Activated CD4-positive, alpha-beta T cell treated with anti-CD3 and anti-CD28 coated beads for 36 hours (primary cell): Measurements from ENCODE around the gene DLX6. TPM values are rescaled to one million over a fixed set of nuclear protein-coding genes. Genes with fewer than 3 reads are reported as not detected.

Source experiments
- ATAC-seq: fragments of 200-7000 bp; cut with Tn5 transposase; one replicate; pipeline ENCODE4 v1.10.0; 2021; ENCODE audit warnings: mild to moderate bottlenecking, moderate library complexity
- CTCF ChIA-PET: fragments of 350-600 bp; sonication (Branson Sonifier 250); formaldehyde crosslinking; loops from one replicate; lab custom pipeline; 2021; ENCODE audit warnings: antibody characterized with exemption; lab: Charles Lee
- POLR2A ChIA-PET: fragments of 350-600 bp; sonication (Branson Sonifier 250); formaldehyde crosslinking; loops from one replicate; lab custom pipeline; 2021; ENCODE audit warnings: antibody characterized with exemption, inconsistent platforms; lab: Charles Lee
- DNase-seq: peaks from one replicate; pipeline ENCODE4 v3.0.0-alpha.2; 2020
- H3K27ac Mint-ChIP-seq: one replicate; pipeline ENCODE4 v1.8.0; 2021; ENCODE audit warnings: mixed read lengths
- H3K27me3 Mint-ChIP-seq: one replicate; pipeline ENCODE4 v1.8.0; 2021; ENCODE audit warnings: mixed read lengths
- H3K36me3 Mint-ChIP-seq: one replicate; pipeline ENCODE4 v1.8.0; 2021; ENCODE audit warnings: low read depth, mixed read lengths
- H3K4me1 Mint-ChIP-seq: one replicate; pipeline ENCODE4 v1.8.0; 2021; ENCODE audit warnings: mixed read lengths
- H3K4me3 Mint-ChIP-seq: one replicate; pipeline ENCODE4 v1.8.0; 2021; ENCODE audit warnings: mild to moderate bottlenecking, moderate library complexity, mixed read lengths
- H3K9me3 Mint-ChIP-seq: one replicate; pipeline ENCODE4 v1.8.0; 2021; ENCODE audit warnings: low read depth, mixed read lengths
- intact Hi-C, 2 experiments: fragments of 100-400 bp; cut with DNase I in 1 of 2; cut with micrococcal nuclease in 1 of 2; formaldehyde crosslinking; loops; one replicate each; pipeline versions ENCODE4 v1.14.2 to v1.15.1; 2022 to 2024; cut with DNase I, micrococcal nuclease
- total RNA-seq, 2 experiments: library from RNA; stranded (reverse); gene quantifications; one replicate each; pipeline ENCODE4 v1.2.3, GENCODE V29; 2021

The DLX6 gene
- total RNA-seq, 2 experiments from 2014 or later, result not detected

DNA sequence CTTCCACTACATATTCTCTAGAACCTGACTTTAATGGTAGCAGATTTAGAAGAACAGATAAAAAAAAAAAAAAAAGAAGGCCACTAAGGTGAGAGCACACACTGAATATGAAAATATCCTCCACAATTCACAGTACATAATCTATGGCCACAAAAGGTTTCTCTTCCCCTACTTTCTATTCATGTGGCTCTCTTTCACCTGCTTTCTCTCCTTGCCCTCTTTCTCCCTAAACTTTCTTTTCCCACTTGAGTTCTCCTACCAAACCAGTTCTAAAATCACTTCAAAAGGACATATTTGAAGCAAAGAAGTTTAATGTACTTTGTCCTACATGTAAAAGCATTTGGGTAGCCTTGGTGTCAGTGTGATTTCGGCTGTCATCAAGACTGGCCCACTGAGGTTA is 18.5 kb upstream of the DLX6 start:
- H3K27me3 Mint-ChIP-seq, result peaks cover 52% of the 10 kb centered on the region
- DNase-seq (no peak), ATAC-seq (no peak)
- no peaks in the 10 kb centered on the region for H3K9me3 Mint-ChIP-seq
- ChIA-PET POLR2A (no interaction called here), CTCF (interaction anchor here (0.8 kb wide), 1 partner anchor 41 kb away, joined by 4 read pairs; no protein-coding TSS in a partner anchor)
- no peak overlapping the region for H3K4me3 Mint-ChIP-seq
- H3K36me3 Mint-ChIP-seq, result no peaks in the 10 kb centered on the region
- H3K4me1 Mint-ChIP-seq, result no peaks in the 10 kb centered on the region
- intact Hi-C loops, result no loop called here
- no peak overlapping the region for H3K27ac Mint-ChIP-seq

DNA sequence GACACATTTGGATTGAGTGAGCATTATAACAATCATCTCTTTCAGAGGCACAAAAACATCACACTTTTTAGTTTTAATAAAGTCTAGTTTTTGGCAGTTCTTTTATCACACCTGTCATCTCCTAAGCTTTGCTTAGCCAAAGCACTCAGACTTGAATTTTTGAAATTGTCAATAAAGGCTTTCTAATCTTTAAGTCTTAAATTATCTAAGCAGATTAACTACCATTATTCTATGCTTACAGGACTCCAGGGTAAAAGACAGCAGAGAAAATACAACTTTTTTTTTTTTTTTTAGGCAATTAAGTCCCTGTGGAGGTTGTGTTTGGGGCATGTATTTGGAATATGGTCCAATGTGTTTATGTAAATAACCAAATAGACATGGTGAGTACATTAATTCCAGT is 17.6 kb upstream of the DLX6 start:
- ATAC-seq (no peak), DNase-seq (no peak)
- CTCF ChIA-PET, result no interaction called here
- POLR2A ChIA-PET, result no interaction called here
- H3K9me3 Mint-ChIP-seq, result peaks cover under 1% of the 10 kb centered on the region
- H3K27ac Mint-ChIP-seq, result no peak overlapping the region
- H3K36me3 Mint-ChIP-seq, result no peaks in the 10 kb centered on the region
- intact Hi-C loops, result no loop called here
- H3K4me1 Mint-ChIP-seq, result no peaks in the 10 kb centered on the region
- H3K27me3 Mint-ChIP-seq, result peaks cover 56% of the 10 kb centered on the region
- H3K4me3 Mint-ChIP-seq, result no peak overlapping the region

DNA sequence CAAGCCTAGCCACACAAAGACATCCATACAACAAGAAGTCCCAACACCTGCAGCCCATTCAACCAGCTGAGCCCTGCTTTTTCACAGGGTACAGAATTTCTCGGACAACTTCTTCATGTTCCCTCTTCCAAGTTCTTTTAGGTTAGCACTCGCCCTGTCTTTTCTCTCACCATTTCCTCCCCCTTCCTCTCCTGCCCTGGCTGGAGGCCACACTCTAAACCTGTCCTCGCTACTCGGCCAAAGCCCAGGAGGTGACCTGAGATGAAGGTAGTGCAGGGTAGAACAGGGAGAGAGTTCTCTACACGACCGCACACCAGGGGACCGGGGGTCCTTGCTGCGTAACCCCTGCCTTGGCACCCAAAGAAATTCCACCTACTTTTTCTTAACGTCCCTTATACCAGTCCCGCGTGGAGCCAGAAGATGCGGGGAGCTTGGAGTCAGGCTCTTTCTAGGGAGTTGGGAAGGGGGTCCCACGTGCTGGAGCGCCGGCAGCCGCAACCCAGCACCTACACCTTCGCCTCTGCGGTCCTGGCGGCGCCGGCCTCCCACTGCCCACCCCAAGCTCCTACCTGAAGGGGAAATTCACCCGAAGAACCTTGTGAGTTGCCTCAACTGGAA is 16.0 kb upstream of the DLX6 start:
- POLR2A ChIA-PET, result no interaction called here

DNA sequence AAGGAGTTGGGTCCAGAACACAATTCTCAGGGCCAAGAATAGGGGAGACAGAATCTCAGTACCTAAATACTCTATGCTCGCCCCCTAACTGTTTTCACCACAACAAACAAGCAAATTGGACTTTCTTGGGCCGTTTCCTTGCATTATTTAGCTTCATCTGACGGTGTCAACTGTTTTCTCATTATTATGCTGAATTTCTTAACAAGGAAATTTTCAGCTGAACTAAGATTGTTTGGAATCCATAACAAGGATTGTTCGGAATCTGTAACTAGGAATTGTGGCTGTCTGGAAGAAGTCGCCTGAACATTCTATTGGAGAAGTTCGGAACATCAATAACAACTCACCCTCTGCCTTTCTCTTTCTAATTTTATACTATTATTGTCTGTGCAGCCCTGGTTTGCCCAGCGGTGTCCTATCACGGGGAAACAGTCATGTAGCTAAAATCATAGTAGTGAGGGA is 15.5 kb upstream of the DLX6 start:
- peaks cover 4% of the 10 kb centered on the region for H3K9me3 Mint-ChIP-seq
- ChIA-PET POLR2A (no interaction called here), CTCF (interaction anchor here (0.5 to 1.8 kb wide), 4 partner anchors 20 to 127 kb away, joined by 3 to 6 read pairs (median 3); partner anchors contain the start of gene SDHAF3)
- intact Hi-C loops, result loop anchor here (5.0 kb wide), 1 partner anchor 37 kb away; no protein-coding TSS in a partner anchor
- H3K36me3 Mint-ChIP-seq, result no peaks in the 10 kb centered on the region
- DNase-seq, result no peak
- H3K4me1 Mint-ChIP-seq, result peaks cover 2% of the 10 kb centered on the region
- ATAC-seq, result no peak
- H3K4me3 Mint-ChIP-seq, result no peak overlapping the region
- H3K27ac Mint-ChIP-seq, result no peak overlapping the region
- peaks cover 61% of the 10 kb centered on the region for H3K27me3 Mint-ChIP-seq

More for the DNA sequence above, 16.0 kb upstream of the DLX6 start:
- peaks cover 4% of the 10 kb centered on the region for H3K9me3 Mint-ChIP-seq
- intact Hi-C loops, result no loop called here
- CTCF ChIA-PET, result interaction anchor here (0.5 to 1.8 kb wide), 5 partner anchors 21 to 128 kb away, joined by 3 to 6 read pairs (median 3); partner anchors contain the start of gene SDHAF3
- ATAC-seq, result no peak
- H3K4me3 Mint-ChIP-seq, result no peak overlapping the region
- no peaks in the 10 kb centered on the region for H3K36me3 Mint-ChIP-seq
- peaks cover 2% of the 10 kb centered on the region for H3K4me1 Mint-ChIP-seq
- H3K27me3 Mint-ChIP-seq, result peaks cover 60% of the 10 kb centered on the region
- no peak for DNase-seq
- H3K27ac Mint-ChIP-seq, result no peak overlapping the region

DNA sequence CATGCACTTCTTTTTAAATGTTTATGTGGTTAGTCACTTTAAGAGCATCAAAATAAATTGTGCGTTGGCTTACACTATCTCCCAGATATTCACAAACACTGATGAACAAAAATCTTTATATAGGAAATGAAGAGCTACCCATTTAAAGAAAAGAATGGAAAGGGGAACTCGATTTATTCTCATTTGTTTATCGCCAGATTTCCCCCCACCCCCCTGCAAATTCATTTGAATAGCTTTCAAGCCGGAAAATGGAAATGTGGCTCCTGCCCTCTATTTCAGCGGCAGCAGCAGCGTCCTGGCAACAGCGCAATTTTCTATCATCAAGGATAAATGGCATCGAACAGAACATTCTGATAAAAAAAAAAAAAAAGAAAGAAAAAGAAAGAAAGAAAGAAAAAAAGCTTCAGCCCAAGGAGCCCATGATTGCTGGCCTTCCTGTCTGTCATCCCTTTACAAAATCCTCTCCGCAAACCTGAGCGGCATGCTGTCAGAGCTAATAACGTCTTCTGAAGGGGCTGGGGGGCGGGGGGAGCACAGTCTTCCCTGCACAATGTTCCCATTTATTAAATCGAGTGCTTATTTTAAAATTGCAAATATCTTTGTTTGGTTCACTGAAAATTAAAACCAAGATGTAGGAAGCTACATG is 13.7 kb upstream of the DLX6 start:
- POLR2A ChIA-PET, result no interaction called here
- DNase-seq (no peak), ATAC-seq (no peak)
- intact Hi-C loops, result loop anchor here (5.0 kb wide), 1 partner anchor 36 kb away; no protein-coding TSS in a partner anchor
- CTCF ChIA-PET, result no interaction called here
- Mint-ChIP-seq H3K27me3 (peaks cover 70% of the 10 kb centered on the region), H3K27ac (no peak overlapping the region), H3K36me3 (no peaks in the 10 kb centered on the region), H3K9me3 (peaks cover 4% of the 10 kb centered on the region), H3K4me1 (peaks cover 3% of the 10 kb centered on the region), H3K4me3 (no peak overlapping the region)

DNA sequence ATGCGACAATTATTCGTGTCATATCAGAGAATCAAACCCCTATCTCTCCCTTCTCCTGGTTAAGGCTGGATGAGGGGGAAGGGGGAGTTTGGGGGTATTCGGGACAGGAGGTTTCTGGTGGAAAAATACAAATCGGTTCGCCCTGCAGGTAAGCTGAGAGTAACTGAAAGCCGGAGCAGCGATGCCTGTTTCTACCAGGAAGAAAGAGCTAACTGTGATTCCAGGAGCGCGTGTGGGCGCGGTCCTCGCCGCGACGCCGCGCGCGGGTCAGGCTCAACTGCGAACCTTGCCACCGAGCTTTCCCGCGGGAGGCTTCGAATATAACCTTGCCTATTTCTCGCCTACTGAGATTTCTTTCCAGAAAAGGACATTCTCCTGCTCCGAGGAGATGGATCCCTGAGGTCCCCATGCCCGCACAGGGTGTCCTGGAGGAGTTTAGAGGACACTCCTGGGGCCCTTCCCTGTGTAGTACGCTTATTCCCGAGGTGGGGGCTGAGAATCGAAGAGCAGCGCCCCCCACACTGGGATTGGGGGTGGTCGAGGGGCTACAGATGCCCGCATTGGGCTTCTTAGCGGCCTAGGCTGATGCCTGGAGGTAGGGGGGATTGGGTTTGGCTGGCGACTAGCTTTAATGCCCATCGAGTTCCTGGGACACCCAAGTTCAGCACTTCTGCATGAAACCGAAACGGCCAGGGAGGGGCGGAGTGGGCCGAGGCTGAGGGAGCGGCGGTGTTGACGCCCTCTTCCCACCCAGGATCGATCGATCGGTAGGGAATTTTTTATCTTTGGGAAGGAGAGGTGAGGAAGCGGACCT is 13.0 kb upstream of the DLX6 start:
- no peak overlapping the region for H3K27ac Mint-ChIP-seq
- intact Hi-C loops, result loop anchor here (5.0 kb wide), 1 partner anchor 35 kb away; no protein-coding TSS in a partner anchor
- CTCF ChIA-PET, result no interaction called here
- no peaks in the 10 kb centered on the region for H3K36me3 Mint-ChIP-seq
- ATAC-seq (no peak), DNase-seq (no peak)
- peaks cover 5% of the 10 kb centered on the region for H3K4me1 Mint-ChIP-seq
- peaks cover 72% of the 10 kb centered on the region for H3K27me3 Mint-ChIP-seq
- POLR2A ChIA-PET, result no interaction called here
- no peak overlapping the region for H3K4me3 Mint-ChIP-seq
- peaks cover 4% of the 10 kb centered on the region for H3K9me3 Mint-ChIP-seq

DNA sequence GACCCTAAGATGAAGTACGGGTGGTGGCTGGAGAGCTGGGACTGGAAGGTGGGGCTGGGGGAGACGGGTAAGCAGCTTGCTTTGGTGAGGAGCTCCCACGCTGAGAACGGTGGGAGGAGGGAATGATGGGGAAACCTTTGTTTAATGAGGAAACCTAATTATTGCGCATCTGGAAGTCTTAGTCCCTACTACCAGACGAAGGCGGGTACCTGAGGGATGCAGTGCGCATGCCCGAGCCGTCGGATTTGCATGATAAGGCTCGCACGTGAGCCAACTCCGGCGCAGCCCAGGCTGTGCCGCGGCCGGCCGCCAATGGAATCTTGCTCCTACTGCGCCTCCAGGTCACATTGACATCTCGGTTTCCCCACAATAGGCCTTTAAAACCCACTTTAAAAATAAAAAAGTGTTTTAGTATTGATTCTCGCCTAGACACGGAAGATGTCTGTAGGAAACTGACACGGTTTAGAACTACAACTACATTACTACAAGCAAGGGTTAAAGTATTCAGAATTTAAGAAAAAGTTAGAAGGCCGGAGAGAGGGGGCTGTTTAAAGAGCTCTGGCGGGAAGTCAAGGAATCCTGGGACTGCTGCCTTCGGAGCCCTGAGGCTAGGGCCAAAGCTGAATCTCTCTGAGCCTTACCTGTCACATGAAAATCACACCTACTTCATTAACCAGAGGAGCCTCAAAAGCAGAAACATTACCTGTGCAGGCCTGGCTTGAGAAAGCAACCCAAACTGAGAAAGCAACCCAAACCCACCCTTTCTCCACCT is 12.1 kb upstream of the DLX6 start:
- POLR2A ChIA-PET, result no interaction called here
- DNase-seq (no peak), ATAC-seq (no peak)
- Mint-ChIP-seq H3K27me3 (peaks cover 77% of the 10 kb centered on the region), H3K9me3 (peaks cover 4% of the 10 kb centered on the region), H3K36me3 (no peaks in the 10 kb centered on the region), H3K4me3 (no peak overlapping the region), H3K27ac (no peak overlapping the region), H3K4me1 (peaks cover 5% of the 10 kb centered on the region)
- CTCF ChIA-PET, result interaction anchor here (1.0 kb wide), 1 partner anchor 33 kb away, joined by 3 read pairs; no protein-coding TSS in a partner anchor
- intact Hi-C loops, result loop anchor here (5.0 kb wide), 1 partner anchor 34 kb away; no protein-coding TSS in a partner anchor

DNA sequence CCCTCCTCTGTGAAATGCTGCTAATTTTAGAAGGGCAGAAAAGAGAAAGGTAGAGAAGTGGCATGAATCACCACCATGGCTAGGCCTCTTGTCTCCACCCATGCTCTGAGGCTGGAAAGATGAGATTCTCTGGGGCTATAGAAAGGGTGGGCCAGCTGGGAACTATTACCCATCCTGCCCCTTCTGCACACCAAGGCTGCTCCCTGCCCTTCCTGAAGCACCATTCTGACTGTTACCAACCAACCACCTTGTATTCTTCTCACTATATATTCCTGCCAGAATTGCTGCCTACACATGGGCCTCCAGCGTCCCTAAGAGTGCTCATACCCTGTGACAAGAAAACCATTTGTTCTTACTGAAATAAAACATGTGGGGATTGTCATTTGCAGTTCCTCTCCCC is 11.4 kb upstream of the DLX6 start:
- no peak for ATAC-seq
- Mint-ChIP-seq H3K4me1 (peaks cover 5% of the 10 kb centered on the region), H3K9me3 (peaks cover 4% of the 10 kb centered on the region), H3K27me3 (peaks cover 76% of the 10 kb centered on the region), H3K27ac (no peak overlapping the region), H3K36me3 (no peaks in the 10 kb centered on the region), H3K4me3 (no peak overlapping the region)
- ChIA-PET CTCF (interaction anchor here (1.0 kb wide), 1 partner anchor 32 kb away, joined by 3 read pairs; no protein-coding TSS in a partner anchor), POLR2A (no interaction called here)
- DNase-seq, result no peak
- intact Hi-C loops, result loop anchor here (5.0 kb wide), 1 partner anchor 33 kb away; no protein-coding TSS in a partner anchor

DNA sequence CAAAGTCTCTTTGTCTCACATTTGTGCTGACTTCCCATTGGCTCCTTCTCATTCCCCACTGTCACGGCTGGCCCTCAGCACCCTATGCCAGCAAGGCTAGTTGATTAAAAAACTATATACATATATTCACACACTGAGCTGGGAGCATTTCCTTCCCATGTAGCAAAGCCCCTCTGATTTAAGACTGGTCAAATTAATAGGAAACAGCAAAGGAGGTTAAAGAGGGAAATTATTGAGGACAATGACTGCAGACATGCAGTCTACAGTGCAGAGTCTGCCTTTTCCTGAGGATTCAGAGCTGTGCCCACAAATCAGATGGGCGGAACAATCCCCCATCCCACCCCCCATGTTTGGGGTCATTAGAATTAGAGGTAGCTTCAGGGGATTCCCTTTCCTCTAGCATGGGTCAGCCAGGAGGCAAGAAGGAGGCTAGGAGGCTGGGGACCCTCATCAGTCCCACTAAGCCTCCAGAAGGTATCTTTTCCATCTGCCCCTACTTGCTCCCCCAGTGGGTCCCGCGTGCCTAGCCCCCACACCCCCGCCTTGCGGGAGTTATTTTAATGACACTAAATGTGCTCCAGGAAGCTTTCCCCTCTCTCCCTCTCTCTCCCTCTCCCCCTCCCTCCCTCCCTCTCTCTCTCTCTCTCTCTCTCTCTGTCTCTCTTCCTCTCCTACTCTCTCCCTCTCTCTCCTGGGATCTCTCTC is 9.8 kb upstream of the DLX6 start:
- ATAC-seq (no peak), DNase-seq (no peak)
- H3K9me3 Mint-ChIP-seq, result peaks cover 4% of the 10 kb centered on the region
- no peak overlapping the region for H3K4me3 Mint-ChIP-seq
- H3K27ac Mint-ChIP-seq, result no peak overlapping the region
- intact Hi-C loops, result loop anchor here in 1 of 2 experiments (5.0 kb wide), 1 partner anchor 737 kb away; the partner anchor contains the start of gene TAC1
- H3K27me3 Mint-ChIP-seq, result peaks cover 75% of the 10 kb centered on the region
- H3K4me1 Mint-ChIP-seq, result peaks cover 5% of the 10 kb centered on the region
- POLR2A ChIA-PET, result no interaction called here
- H3K36me3 Mint-ChIP-seq, result no peaks in the 10 kb centered on the region
- CTCF ChIA-PET, result interaction anchor here (0.7 kb wide), 1 partner anchor 70 kb away, joined by 3 read pairs; no protein-coding TSS in a partner anchor
